GM19043 (cell line): ENCODE data around the gene MAP1S.

Source experiments
- ATAC-seq: cut with Tn5 transposase; IDR thresholded peaks from one replicate; pipeline ENCODE4 v1.9.1; 2021; ENCODE audit warnings: low read depth; ENCODE audit not compliant: unreplicated experiment

Gene MAP1S

DNA sequence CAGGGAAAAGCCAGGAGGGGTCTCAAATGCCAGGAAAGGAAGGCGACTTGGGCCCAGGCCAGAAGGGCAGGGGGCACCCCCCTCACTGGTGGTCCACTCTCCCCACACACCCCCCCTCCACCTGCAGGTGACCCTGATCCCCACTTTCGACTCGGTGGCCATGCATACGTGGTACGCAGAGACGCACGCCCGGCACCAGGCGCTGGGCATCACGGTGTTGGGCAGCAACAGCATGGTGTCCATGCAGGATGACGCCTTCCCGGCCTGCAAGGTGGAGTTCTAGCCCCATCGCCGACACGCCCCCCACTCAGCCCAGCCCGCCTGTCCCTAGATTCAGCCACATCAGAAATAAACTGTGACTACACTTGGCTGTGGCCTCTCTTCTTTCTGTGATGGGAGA, 14.9 kb downstream of the MAP1S start:
- ATAC-seq: no peak

DNA sequence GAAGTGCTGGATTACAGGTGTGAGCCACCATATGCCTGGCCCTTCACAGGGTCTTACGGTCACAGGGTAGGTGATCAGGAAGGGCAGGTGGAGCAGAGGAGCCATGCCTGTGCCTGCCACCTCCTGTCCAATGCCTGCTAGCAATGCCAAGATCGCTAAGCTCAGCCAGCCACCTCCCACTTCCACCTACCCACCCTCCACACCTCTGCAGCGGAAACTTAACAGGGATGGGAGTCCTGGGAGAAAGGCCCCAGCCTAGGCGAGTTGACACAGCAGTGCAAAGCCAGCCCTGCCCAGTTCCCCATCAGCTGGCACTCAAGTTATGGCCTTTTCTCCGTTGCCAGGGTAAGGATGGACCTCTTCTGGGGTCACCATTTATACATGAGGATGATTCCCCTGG, 16.1 kb downstream of the MAP1S start:
- ATAC-seq: no peak

DNA sequence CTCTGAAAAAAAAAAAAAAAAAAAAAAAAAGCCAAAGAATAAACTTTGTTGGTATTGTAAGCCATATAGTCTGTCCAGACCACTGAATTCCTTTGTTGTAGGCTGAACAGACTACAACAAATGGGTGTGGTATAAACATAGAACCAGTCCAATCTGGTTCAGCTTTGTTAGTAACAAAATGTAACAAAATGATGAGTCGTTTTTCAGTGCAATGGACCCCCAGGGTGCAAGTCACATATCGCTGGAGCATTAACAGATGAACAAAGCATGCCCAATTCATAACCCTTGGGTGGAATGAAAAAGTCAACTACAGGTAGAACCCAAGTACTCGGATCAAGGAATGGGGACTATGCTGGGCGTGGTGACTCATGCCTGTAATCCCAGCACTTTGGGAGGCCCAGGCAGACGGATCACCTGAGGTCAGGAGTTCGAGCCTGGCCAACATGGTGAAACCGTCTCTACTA, 18.4 kb downstream of the MAP1S start:
- no peak for ATAC-seq

DNA sequence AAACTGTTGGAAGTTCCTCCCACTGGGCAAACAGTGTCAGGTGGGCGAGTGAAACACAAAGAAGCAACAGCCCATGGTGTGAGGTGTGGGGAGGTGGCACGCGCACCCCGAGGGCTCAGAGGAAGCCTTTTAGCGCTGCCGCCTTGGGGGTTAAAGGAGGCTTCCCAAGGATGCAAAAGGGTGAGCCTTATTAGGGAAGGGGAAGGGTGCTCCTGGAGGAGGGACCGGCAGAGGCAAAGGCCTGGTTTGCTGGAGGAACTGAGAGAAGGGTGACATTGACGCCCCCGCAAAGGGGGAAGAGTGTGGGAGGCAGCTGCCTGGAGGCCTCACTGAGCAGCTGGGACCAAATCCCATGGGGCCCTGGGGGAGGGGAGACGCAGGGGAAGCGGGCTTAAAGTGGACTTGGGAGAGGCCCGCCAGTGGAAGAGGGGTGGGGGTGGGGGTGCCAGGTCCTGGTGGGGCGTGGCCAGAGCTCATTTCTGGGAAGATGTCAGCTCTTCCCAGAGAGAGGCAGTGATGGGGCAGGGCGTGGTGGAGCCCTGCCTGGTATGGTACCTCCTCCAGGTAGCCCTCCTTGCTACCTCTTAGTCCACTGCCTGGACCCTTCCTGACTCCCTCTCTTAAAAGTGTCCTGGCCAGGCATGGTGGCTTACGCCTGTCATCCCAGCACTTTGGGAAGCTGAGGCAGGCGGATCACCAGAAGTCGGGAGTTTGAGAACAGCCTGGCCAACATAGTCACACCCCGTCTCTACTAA, 20.0 kb downstream of the MAP1S start:
- no peak for ATAC-seq

DNA sequence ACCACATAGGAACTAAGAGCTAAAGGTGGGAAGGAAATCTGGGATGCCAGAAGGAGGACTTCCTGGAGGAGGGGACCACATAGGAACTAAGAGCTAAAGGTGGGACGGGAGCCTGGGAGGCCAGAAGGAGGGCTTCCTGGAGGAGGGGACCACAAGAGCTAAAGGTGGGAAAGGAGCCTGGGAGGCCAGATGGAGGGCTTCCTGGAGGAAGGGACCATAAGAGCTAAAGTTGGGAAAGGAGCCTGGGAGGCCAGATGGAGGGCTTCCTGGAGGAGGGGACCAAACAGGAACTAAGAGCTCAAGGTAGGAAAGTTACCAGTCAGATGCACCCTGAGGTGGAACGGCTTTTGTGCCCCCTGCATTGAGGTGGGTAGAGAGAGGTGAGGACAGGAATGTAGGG, 22.2 kb downstream of the MAP1S start:
- no peak for ATAC-seq

DNA sequence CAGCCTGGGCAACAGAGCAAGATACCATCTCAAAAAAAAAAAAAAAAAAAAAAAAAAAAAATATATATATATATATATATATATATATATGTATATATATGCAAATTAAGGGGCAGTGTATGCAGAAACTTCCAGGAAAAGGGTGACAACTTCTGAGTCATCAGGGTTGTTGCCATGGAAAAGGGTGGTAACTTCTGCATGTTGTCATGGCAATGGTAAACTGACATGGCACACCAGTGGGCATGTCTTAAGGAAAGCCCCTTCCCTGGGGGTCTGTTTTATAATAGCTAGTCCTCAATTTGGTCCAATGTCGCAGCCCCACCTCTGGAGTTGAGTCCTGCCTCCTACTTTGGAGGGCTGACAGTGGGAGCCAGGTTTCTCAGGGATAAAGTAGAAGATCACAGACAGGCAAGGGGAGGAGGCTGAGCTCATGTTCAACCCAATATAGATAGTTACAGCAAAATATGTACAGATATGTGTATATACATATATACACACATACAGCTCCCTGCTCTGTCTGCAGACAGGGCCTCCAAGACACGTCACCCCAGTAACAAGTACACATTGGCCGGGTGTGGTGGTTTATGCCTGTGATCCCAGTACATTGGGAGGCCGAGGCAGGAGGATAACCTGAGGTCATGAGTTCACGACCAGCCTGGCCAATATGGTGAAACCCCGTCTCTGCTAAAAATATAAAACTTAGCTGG, 24.7 kb downstream of the MAP1S start:
- no peak for ATAC-seq

DNA sequence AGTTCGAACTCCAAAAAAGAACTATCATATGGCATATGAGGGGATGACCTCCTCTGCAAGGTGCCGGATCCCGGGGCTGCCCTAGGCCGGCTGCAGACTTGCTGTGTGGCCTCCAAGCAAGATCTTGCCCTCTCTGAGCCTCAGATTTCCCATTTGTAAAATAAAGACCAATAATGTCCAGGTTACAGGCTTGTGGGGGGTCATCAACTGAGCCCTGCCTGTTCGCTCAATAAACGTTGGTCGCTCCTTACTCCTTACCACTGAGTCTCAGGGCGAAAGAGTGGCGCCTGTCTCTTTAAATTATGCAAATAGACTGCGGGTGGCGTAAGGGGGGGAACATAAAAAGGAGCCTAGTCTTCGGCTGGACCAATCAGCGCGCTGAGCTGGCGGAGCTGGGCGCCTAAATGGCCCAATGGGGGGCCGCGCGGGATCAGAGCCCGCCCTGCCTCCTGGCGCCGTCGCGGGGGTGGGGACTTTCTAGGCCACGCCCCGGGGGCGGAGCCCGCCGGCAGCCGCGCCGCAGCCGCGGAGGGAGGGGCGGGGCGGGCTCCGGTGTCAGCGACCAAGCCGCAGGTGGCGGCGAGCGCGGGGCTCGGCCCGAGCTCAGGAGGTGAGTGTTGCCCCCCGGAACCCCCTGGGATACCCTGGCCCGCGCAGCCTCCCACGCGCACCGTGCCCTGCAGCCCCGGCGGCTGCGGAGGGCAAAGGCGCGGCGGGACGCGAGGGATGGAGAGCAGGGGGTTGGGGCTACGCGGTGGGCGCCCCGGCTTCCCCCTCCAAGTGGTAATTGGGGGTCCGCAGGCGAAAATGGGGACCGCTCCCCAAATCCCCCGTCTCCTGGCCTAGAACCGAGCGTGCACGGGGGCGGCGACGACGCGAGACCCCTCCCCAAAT, 28.2 kb downstream of the MAP1S start:
- peak; percentile 61 for ATAC-seq

DNA sequence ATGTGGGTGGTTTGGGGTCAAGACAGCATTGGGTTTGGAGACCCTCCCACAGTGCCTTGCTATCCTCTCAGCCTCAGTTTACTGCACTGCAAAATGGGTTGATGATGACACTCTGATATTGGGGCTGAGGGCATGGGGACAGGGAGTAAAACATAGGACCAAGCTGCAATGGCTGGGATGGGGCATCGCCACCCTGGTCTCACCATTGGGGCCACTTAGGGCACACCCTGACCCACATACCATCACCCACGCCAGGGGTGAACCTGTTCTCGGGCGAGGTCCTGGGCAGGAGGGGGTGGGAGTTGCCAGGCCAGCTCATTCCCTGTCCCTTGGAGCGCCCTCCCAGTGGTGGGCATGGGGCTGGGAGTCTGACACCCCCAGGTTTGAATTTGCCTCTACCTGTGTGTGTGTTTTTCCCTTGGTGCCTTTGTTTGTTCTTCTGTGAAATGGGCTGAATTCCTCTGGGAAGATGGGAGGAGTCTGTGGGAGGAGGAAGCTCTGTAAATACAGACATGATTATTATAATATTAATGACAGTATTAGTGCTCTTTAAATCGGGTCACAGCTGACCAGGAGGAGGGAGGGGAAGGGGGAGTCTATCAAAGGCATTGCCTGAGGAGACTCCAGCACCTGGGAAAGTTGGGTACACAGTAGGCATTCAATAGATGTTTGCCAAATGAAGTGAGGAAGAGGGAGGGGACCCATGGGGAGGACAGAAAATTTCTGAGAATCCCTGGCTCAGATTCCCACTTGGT, 29.8 kb downstream of the MAP1S start:
- ATAC-seq: no peak

DNA sequence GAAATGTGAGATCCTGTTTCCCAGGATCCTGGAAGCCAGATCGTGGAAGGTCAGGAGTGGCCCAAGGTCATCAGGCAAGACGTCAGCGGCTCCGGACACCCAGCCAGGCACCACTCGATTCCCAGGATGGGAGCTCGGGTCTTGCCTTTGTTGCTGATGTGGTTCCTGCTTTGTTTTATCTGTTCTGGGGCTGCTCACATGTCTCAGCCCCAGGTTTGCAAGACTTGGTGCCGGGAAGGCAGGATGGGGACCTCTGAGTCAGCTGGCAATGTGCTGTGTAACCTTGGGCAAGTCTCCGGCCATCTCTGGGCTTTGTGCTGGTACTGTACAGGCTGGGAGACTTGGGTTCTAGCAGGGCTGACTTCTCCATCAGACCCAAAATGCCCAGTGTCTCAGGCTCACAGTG, 30.6 kb downstream of the MAP1S start:
- ATAC-seq: no peak

DNA sequence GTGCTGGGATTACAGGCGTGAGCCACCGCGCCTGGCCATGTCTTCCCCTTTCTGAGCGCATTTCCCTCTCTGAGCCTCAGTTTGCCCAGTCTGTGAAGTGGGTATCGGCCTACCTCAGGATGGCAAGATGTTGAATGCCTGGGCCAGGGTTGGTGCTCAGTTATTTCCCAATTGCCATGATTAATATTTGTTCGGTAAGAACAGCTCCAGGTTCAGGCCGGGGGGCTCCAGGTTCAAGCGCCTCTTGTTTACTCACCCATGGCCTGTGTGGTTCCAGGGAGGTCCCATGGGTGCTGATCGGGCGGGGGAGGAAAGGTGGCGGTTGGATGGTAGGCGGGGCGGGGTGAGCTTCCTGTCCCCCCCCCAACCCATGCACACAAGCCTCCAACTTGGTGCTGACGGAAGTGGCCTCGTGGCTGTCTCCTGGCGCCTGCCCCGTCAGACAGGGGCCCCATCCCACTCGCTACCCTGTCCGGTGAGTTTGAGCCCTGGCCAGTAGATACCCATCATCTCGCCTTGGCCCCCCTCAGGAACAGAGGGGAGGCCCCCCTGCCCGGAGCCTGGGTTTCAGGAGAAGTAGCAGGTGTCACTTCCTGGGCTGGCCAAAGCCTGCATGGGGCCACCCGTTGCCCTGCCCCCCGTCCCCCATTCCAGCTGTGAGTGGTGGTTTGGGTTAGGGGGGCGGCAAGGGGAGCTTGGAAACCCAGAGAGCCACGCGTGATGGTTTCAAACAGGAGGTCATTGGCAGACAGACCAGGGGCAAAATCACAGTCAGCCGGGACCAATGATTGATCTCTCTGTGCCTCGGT, 32.0 kb downstream of the MAP1S start, which contains the start of gene FCHO1:
FCHO1 (plus strand) TSS at position 375 of the 809 bp plus-strand sequence. CDS start 3,688 bp downstream, outside the sequence.
- no peak for ATAC-seq

DNA sequence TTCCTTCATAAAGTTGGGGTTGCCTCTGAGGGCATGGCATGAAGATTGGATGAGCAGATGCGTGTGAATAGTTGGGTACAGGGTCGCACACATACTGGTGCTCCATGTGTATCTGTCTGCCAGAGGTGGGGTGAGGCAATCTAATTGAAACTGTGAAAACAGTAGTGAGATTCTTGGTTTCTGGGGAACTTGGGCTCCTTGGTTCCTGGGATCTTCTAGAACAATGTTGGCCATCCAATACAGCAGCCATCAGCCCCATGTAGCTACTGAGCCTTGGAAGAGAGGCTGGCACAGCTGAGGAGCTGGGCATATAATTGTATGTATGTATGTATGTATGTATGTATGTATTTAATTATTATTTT, 32.6 kb downstream of the MAP1S start:
- ATAC-seq: no peak

DNA sequence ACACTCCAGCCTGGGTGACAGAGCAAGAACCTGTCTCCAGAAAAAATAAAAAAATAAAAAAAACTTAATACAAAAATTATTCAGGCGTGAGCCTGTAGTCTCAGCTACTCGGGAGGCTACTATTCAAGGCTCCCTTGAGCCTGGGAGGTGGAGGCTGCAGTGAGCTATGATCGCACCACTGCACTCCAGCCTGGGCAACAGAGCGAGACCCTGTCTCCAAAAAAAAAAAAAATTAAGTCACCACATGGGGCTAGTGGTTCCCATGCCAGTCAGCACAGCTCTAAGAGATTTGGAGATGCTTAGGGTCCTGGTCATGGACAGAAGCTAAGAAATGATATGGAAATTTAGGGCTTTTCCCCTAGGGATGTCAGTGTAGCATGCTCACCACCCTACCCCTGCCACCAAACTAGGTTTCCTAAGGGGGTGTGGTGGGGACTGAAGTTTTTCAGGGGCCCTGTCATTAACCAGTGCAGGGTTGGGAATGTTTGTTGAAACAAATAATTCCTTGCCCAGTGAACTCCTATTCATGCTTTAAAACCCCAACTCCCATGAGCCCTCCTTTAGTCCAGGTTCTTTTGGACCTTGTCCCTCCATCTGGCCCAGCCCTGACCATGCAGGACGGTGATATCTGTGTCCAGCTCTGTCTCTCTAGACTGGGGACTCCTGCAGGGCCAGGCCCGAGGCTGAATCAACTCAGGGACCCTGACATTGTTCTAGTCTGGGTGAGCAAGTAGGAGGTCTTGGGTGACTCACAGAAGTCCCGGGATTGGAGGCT, 33.8 kb downstream of the MAP1S start:
- no peak for ATAC-seq

DNA sequence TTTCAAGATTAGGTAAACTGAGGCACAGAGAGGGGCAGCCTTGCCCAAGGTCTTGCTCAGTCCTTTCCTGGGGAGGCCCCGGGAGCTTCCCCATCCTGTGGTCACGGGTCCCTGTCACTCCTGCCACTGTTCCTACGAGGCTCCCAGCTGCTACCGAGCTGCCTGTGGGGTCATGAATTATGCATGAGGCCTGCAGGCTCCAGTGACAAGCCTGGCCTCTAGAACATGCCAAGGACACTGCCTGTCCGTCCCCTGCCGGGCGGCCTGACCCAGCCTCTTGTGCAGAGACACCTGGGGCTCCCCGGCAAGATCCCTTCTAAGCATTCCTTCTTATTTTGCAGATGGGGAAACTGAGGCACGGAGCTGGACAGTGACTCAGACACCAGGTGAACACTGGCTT, 34.7 kb downstream of the MAP1S start:
- ATAC-seq: no peak

DNA sequence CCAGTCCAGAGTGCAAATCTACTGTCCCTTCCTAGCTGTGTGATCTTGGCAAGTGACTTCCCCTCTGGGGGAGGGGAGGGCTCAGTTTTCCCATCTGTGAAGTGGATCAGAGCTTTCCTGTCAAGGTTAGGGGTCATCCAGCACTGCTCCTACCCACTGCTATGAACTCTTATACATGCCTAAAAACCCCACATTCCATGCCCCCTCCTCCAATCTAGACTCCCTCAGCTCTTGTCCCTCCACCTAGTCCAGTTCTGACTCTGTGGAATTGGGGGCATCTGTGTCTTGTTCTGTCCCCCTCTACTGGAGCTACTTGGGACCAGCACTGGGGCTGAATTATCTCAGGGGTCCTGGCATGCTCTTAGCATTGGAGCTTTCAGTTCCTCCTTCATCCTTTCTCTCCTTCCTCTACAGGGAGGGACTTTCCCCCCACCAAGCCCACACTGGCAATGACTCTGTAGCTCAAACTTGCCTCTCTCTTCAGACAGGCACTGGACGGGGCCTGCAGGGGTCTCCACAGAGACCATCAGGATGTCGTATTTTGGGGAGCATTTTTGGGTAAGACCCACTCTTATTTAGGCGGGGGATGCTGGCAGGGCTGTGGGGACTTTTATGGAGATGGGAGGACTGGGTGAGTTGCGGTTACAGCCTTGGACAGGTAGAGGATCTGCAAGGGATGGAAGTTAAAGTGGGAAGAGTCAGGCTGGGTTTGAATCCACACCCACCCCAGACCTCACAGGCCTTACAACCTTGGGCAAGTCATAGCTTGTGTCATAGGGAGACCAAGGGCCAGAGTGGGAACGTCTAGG, 35.6 kb downstream of the MAP1S start:
- ATAC-seq: peak; percentile 51

DNA sequence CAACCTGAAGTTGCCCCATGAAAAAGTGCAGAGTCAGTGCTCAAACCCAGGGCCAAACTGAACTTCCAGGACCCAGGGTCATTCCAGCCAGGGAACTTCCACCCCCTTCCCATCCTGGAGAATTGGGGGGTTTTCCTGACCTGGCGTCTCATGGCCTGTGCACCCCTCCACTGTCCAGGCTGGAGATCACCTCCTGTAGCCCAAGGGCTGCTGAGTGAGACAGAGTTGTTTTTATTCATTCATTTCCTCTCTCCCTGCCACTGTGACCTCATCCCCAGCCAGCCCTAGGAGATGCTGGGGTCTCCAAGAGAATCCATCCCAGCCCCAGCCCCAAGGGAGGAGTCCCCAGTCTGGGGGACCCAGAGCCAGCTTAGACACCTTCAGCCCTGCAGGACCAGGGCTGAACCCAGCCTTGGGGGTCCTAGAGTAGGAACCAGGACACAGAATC, 36.2 kb downstream of the MAP1S start:
- no peak for ATAC-seq

DNA sequence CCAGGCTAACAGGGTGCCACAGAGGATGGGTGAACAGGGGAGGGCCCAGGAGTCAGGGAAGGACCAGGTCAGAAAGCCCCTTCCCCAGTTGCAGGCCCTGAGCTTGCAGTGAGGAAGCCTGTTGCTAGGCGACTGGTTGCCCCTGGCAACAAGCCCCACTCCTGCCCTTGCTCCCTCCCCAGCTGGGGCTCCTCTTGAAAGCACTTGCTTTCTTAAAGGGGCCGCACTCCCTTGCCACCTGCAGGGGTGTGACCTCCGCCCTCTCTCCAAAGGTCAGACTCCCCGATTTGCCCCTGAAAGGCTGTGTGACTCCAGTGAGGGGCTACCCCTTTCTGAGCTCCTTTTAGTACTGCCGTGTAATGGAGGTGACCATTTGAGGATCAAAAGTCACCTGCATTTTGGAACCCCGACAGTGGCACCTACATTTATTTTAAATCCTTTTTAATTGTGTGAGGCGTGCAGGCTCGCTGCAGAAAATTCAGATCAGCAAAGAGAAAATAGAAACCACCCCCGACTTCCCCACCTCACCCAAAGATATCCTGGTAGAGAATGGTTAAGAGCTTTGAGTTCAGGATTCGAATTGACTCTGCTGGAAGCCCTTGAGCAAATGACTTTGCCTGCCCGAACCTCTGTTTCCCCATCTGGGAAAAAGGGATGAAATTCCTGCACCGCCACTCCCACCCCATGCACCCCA, 36.8 kb downstream of the MAP1S start:
- no peak for ATAC-seq

DNA sequence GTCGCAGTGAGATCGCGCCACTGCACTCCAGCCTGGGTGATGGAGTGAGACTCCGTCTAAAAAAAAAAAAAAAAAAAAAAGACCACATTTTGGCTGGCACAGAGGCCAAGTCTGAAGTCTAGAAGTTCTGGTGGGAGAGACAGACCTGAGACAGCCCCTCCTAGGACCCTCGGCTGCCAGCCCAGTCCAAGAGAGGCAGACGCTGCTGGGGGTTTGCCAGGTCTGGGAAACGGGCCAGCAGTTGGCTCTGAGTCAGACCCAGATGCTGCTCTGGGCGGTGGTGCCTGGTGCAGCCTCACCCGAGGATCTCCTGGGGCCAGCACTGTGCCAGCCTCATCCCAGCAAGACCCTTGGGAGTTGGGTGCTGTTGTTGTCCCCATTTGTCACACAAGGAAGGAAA, 37.8 kb downstream of the MAP1S start:
- no peak for ATAC-seq
